ENCODE results near the gene KCND1. TPM values are rescaled to one million over a fixed set of nuclear protein-coding genes. Genes with fewer than 3 reads are reported as not detected.

KCND1 gene
- polyA plus RNA-seq, 1 donor from 2014 or later: 3.7 TPM

DNA sequence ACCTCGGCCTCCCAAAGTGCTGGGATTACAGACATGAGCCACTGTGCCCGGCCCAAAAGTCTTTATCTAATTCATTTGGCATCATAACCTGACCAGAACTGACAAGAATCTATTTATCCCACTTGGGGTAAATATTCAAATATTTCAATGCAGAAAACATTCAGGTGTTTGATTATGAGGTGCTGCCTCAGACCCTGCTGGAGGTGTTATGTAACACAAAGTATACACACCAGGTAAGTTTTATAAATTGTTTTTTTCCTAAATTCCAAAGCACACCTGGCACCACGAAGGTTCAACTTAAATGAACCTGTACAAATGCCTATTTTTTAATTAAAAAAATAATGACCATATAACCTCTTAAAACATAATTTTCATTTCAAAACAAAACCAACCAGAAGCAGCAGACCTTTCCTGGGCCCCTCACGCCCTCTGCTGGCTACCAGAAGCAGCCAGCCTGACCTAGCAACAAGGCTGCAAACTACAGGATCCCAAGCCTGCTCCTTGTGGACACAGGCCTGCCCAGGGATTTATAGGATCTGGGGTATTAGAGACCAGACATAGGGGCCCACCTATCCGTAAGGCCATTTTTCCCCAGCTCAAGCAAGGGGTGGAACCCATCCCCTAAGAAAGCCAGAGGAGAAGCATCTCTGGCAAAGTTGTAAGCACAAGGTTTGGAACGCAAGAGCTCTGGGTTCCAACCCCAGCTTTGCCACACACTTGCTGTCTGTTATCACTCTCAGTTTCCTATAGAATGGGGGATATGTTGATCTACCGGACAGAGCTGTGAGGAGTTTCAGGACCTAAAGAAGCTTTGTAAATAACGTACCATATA, 25.9 kb downstream of the KCND1 start:
- Histone ChIP-seq H3K27ac (ENCODE audit: low read length) (no peak overlapping the region), H3K79me2 (replicated peaks; ENCODE audit: insufficient read depth, low read length) (no peaks in the 10 kb centered on the region), H4K20me1 (ENCODE audit: insufficient read depth) (no peaks in the 10 kb centered on the region)

GRCh38 chrX:48942895-48943294, 28.7 kb downstream of the KCND1 start:
- TF ChIP-seq RAD21 (conservative IDR thresholded peaks at IDR 0.05) (no peak), POLR2AphosphoS5 (IDR thresholded peaks at IDR 0.05) (no peak), MXI1 (conservative IDR thresholded peaks at IDR 0.05; ENCODE audit: poor library complexity, severe bottlenecking) (no peak), EZH2 (IDR thresholded peaks at IDR 0.05; ENCODE audit: borderline replicate concordance, insufficient read depth, low read length, poor library complexity, severe bottlenecking) (no peak), SMC3 (conservative IDR thresholded peaks at IDR 0.05; ENCODE audit: poor library complexity) (no peak), EP300 (conservative IDR thresholded peaks at IDR 0.05; ENCODE audit: poor library complexity, severe bottlenecking) (no peak), TAF1 (IDR thresholded peaks at IDR 0.05; ENCODE audit: low read depth) (no peak)
- TF ChIP-seq, protein P1, sequence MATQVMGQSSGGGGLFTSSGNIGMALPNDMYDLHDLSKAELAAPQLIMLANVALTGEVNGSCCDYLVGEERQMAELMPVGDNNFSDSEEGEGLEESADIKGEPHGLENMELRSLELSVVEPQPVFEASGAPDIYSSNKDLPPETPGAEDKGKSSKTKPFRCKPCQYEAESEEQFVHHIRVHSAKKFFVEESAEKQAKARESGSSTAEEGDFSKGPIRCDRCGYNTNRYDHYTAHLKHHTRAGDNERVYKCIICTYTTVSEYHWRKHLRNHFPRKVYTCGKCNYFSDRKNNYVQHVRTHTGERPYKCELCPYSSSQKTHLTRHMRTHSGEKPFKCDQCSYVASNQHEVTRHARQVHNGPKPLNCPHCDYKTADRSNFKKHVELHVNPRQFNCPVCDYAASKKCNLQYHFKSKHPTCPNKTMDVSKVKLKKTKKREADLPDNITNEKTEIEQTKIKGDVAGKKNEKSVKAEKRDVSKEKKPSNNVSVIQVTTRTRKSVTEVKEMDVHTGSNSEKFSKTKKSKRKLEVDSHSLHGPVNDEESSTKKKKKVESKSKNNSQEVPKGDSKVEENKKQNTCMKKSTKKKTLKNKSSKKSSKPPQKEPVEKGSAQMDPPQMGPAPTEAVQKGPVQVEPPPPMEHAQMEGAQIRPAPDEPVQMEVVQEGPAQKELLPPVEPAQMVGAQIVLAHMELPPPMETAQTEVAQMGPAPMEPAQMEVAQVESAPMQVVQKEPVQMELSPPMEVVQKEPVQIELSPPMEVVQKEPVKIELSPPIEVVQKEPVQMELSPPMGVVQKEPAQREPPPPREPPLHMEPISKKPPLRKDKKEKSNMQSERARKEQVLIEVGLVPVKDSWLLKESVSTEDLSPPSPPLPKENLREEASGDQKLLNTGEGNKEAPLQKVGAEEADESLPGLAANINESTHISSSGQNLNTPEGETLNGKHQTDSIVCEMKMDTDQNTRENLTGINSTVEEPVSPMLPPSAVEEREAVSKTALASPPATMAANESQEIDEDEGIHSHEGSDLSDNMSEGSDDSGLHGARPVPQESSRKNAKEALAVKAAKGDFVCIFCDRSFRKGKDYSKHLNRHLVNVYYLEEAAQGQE (IDR thresholded peaks at IDR 0.05; ENCODE audit: borderline replicate concordance): no peak
- TF ChIP-seq, protein P2, sequence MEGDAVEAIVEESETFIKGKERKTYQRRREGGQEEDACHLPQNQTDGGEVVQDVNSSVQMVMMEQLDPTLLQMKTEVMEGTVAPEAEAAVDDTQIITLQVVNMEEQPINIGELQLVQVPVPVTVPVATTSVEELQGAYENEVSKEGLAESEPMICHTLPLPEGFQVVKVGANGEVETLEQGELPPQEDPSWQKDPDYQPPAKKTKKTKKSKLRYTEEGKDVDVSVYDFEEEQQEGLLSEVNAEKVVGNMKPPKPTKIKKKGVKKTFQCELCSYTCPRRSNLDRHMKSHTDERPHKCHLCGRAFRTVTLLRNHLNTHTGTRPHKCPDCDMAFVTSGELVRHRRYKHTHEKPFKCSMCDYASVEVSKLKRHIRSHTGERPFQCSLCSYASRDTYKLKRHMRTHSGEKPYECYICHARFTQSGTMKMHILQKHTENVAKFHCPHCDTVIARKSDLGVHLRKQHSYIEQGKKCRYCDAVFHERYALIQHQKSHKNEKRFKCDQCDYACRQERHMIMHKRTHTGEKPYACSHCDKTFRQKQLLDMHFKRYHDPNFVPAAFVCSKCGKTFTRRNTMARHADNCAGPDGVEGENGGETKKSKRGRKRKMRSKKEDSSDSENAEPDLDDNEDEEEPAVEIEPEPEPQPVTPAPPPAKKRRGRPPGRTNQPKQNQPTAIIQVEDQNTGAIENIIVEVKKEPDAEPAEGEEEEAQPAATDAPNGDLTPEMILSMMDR (IDR thresholded peaks at IDR 0.05; ENCODE audit: poor library complexity, severe bottlenecking): no peak
- H2AFZ ChIP-seq (ENCODE audit: low read depth, low read length): no peak overlapping the region
- no peaks in the 10 kb centered on the region for H3K27me3 ChIP-seq (ENCODE audit: insufficient read depth, low read depth, low read length)

More for the DNA sequence above, 25.9 kb downstream of the KCND1 start:
- Histone ChIP-seq H3K36me3 (ENCODE audit: insufficient read depth, low read length) (no peaks in the 10 kb centered on the region), H3K9me2 (ENCODE audit: insufficient read depth, low read length) (no peaks in the 10 kb centered on the region), H3K27me3 (ENCODE audit: insufficient read depth, low read depth, low read length) (no peaks in the 10 kb centered on the region), H3F3A (ENCODE audit: insufficient read depth, low read length, poor library complexity, severe bottlenecking) (no peaks in the 10 kb centered on the region), H3K4me2 (ENCODE audit: low read length) (no peak overlapping the region), H3K4me3 (ENCODE audit: low read length) (no peak overlapping the region), H3K9me3 (ENCODE audit: low read length) (no peaks in the 10 kb centered on the region), H2AFZ (ENCODE audit: low read depth, low read length) (no peak overlapping the region), H3K9ac (ENCODE audit: low read length) (no peak overlapping the region)
- TF ChIP-seq MXI1 (conservative IDR thresholded peaks at IDR 0.05; ENCODE audit: poor library complexity, severe bottlenecking) (no peak), RAD21 (conservative IDR thresholded peaks at IDR 0.05) (peak; percentile 62), SMC3 (conservative IDR thresholded peaks at IDR 0.05; ENCODE audit: poor library complexity) (peak; percentile 70)
- TF ChIP-seq, protein P1 (IDR thresholded peaks at IDR 0.05; ENCODE audit: borderline replicate concordance): no peak
- TF ChIP-seq, protein P2 (IDR thresholded peaks at IDR 0.05; ENCODE audit: poor library complexity, severe bottlenecking): peak; percentile 68

More at GRCh38 chrX:48942895-48943294, 28.7 kb downstream of the KCND1 start:
- H3K79me2 ChIP-seq (replicated peaks; ENCODE audit: insufficient read depth, low read length): no peaks in the 10 kb centered on the region
- H3K4me2 ChIP-seq (ENCODE audit: low read length): no peak overlapping the region
- no peak overlapping the region for H3K27ac ChIP-seq (ENCODE audit: low read length)
- no peaks in the 10 kb centered on the region for H3F3A ChIP-seq (ENCODE audit: insufficient read depth, low read length, poor library complexity, severe bottlenecking)
- H3K9me3 ChIP-seq (ENCODE audit: low read length): no peaks in the 10 kb centered on the region
- H3K36me3 ChIP-seq (ENCODE audit: insufficient read depth, low read length): no peaks in the 10 kb centered on the region
- H3K4me3 ChIP-seq (ENCODE audit: low read length): no peak overlapping the region
- no peak overlapping the region for H3K9ac ChIP-seq (ENCODE audit: low read length)
- H4K20me1 ChIP-seq (ENCODE audit: insufficient read depth): no peaks in the 10 kb centered on the region
- H3K9me2 ChIP-seq (ENCODE audit: insufficient read depth, low read length): no peaks in the 10 kb centered on the region
